MM.1S (cell line): Measurements from ENCODE around the gene MIGA2.

Experiments
- DNase-seq: peaks from one replicate; pipeline ENCODE4 v3.0.0-alpha.2; 2015
- H2AFZ ChIP-seq: fragments of 300-600 bp; sonication (generic); 2 replicates; pipeline ENCODE4 v1.6.0; 2016; ENCODE audit warnings: antibody characterized with exemption, low read length
- H3F3A ChIP-seq: fragments of 300-600 bp; sonication (generic); 2 replicates; pipeline ENCODE4 v1.6.1; 2016; ENCODE audit warnings: mild to moderate bottlenecking, antibody characterized with exemption, low read length, moderate library complexity, mixed read lengths; ENCODE audit not compliant: insufficient read depth
- H3K27ac ChIP-seq: fragments of 300-600 bp; sonication (generic); 2 replicates; pipeline ENCODE4 v1.5.1; 2016; ENCODE audit warnings: mild to moderate bottlenecking, low read length
- H3K27me3 ChIP-seq: fragments of 300-600 bp; sonication (generic); replicated peaks from 2 replicates; pipeline ENCODE4 v1.6.0; 2016; ENCODE audit warnings: low read length; ENCODE audit not compliant: insufficient read depth
- H3K36me3 ChIP-seq: fragments of 300-600 bp; sonication (generic); replicated peaks from 2 replicates; pipeline ENCODE4 v1.6.1; 2016; ENCODE audit warnings: mild to moderate bottlenecking, low read length, mixed read lengths; ENCODE audit not compliant: insufficient read depth
- H3K4me1 ChIP-seq: fragments of 300-600 bp; sonication (generic); 2 replicates; pipeline ENCODE4 v1.6.1; 2016; ENCODE audit warnings: low read length, mixed read lengths
- H3K4me2 ChIP-seq: fragments of 300-600 bp; sonication (generic); 2 replicates; pipeline ENCODE4 v1.6.0; 2016; ENCODE audit warnings: low read depth, low read length
- H3K4me3 ChIP-seq: fragments of 300-600 bp; sonication (generic); 2 replicates; pipeline ENCODE4 v1.5.1; 2016; ENCODE audit warnings: low read length, mixed read lengths
- H3K79me2 ChIP-seq: fragments of 300-600 bp; sonication (generic); 2 replicates; pipeline ENCODE4 v1.6.1; 2016; ENCODE audit warnings: mixed run types, low read length, mixed read lengths
- H3K9ac ChIP-seq: fragments of 300-600 bp; sonication (generic); 2 replicates; pipeline ENCODE4 v1.6.1; 2016; ENCODE audit warnings: low read length, mixed read lengths
- H3K9me2 ChIP-seq: fragments of 300-600 bp; sonication (generic); replicated peaks from 2 replicates; pipeline ENCODE4 v1.6.1; 2016; ENCODE audit warnings: mild to moderate bottlenecking, low read length, mixed read lengths; ENCODE audit not compliant: insufficient read depth
- H3K9me3 ChIP-seq: fragments of 300-600 bp; sonication (generic); replicated peaks from 2 replicates; pipeline ENCODE4 v1.6.1; 2016; ENCODE audit warnings: mild to moderate bottlenecking, low read length, mixed read lengths; ENCODE audit not compliant: insufficient read depth
- H4K20me1 ChIP-seq: fragments of 300-600 bp; sonication (generic); 2 replicates; pipeline ENCODE4 v1.6.1; 2016; ENCODE audit warnings: mild to moderate bottlenecking, low read length, moderate library complexity, mixed read lengths; ENCODE audit not compliant: insufficient read depth
- CTCF ChIP-seq: fragments of 300-600 bp; sonication (generic); IDR thresholded peaks from 2 replicates; pipeline ENCODE4 v1.5.1; 2016; ENCODE audit warnings: antibody characterized with exemption, low read length, mixed read lengths
- EZH2 ChIP-seq: fragments of 300-600 bp; sonication (generic); optimal IDR thresholded peaks from 2 replicates; pipeline ENCODE3; 2017; ENCODE audit warnings: low read depth, mild to moderate bottlenecking, antibody characterized with exemption, low read length, mixed read lengths
- EZH2phosphoT487 ChIP-seq: fragments of 300-600 bp; sonication (generic); IDR thresholded peaks from 2 replicates; pipeline ENCODE4 v1.6.1; 2018; ENCODE audit warnings: antibody characterized with exemption, low read length

Gene MIGA2

GRCh38 chr9:129095908-129096307, 59.5 kb downstream of the MIGA2 start:
- Histone ChIP-seq H3K27me3 (no peaks in the 10 kb centered on the region), H3F3A (no peaks in the 10 kb centered on the region), H3K36me3 (no peaks in the 10 kb centered on the region), H4K20me1 (no peaks in the 10 kb centered on the region), H2AFZ (no peak overlapping the region), H3K9me2 (no peaks in the 10 kb centered on the region), H3K9ac (no peak overlapping the region), H3K79me2 (no peaks in the 10 kb centered on the region), H3K4me3 (no peak overlapping the region), H3K4me2 (no peak overlapping the region), H3K4me1 (no peaks in the 10 kb centered on the region), H3K9me3 (no peaks in the 10 kb centered on the region), H3K27ac (no peak overlapping the region)
- DNase-seq, result no peak
- TF ChIP-seq CTCF, result no peak
- TF ChIP-seq EZH2, result no peak
- TF ChIP-seq EZH2phosphoT487, result no peak

- Histone ChIP-seq H3K27ac (no peak overlapping the region), H3F3A (no peaks in the 10 kb centered on the region), H2AFZ (no peak overlapping the region), H3K36me3 (no peaks in the 10 kb centered on the region), H3K4me3 (no peak overlapping the region), H3K9ac (no peak overlapping the region), H3K27me3 (no peaks in the 10 kb centered on the region), H3K9me3 (no peaks in the 10 kb centered on the region), H3K4me1 (no peaks in the 10 kb centered on the region), H4K20me1 (no peaks in the 10 kb centered on the region), H3K79me2 (no peaks in the 10 kb centered on the region), H3K4me2 (no peak overlapping the region), H3K9me2 (no peaks in the 10 kb centered on the region)
- TF ChIP-seq CTCF (no peak), EZH2 (no peak), EZH2phosphoT487 (no peak)
- no peak for DNase-seq
These were observed 61.4 kb downstream of the MIGA2 start for GRCh38 chr9:129097671-129098306.

GRCh38 chr9:129098328-129098727, 61.9 kb downstream of the MIGA2 start:
- TF ChIP-seq CTCF (no peak), EZH2 (no peak), EZH2phosphoT487 (no peak)
- no peaks in the 10 kb centered on the region for H3K36me3 ChIP-seq
- H3K9me3 ChIP-seq, result no peaks in the 10 kb centered on the region
- H3K27me3 ChIP-seq, result no peaks in the 10 kb centered on the region
- no peak for DNase-seq
- H3K4me3 ChIP-seq, result no peak overlapping the region
- H3F3A ChIP-seq, result no peaks in the 10 kb centered on the region
- no peak overlapping the region for H2AFZ ChIP-seq
- H3K27ac ChIP-seq, result no peak overlapping the region
- H3K79me2 ChIP-seq, result no peaks in the 10 kb centered on the region
- H4K20me1 ChIP-seq, result no peaks in the 10 kb centered on the region
- H3K4me2 ChIP-seq, result no peak overlapping the region
- no peaks in the 10 kb centered on the region for H3K4me1 ChIP-seq
- H3K9ac ChIP-seq, result no peak overlapping the region
- no peaks in the 10 kb centered on the region for H3K9me2 ChIP-seq
